Body of pancreas (tissue), 4 donors: ENCODE data around the gene TBXT.

ENCODE experiments used
- POLR2A ChIP-seq, 3 donors: fragments of 450-650 bp; IDR thresholded peaks; one replicate each; pipeline ENCODE4 v1.6.1; 2016; ENCODE audit warnings: antibody characterized with exemption in 3 of 3, mild to moderate bottlenecking in 2 of 3
- TF ChIP-seq, protein P1 (sequence below), 7 experiments: fragments of 450-650 bp in 4 of 7; fragments of 200-600 bp in 3 of 7; sonication (generic) in 3 of 7; IDR thresholded peaks; one replicate each; pipeline ENCODE4 v1.5.1; 2016 to 2019; ENCODE audit warnings: antibody characterized with exemption in 7 of 7

DNA sequence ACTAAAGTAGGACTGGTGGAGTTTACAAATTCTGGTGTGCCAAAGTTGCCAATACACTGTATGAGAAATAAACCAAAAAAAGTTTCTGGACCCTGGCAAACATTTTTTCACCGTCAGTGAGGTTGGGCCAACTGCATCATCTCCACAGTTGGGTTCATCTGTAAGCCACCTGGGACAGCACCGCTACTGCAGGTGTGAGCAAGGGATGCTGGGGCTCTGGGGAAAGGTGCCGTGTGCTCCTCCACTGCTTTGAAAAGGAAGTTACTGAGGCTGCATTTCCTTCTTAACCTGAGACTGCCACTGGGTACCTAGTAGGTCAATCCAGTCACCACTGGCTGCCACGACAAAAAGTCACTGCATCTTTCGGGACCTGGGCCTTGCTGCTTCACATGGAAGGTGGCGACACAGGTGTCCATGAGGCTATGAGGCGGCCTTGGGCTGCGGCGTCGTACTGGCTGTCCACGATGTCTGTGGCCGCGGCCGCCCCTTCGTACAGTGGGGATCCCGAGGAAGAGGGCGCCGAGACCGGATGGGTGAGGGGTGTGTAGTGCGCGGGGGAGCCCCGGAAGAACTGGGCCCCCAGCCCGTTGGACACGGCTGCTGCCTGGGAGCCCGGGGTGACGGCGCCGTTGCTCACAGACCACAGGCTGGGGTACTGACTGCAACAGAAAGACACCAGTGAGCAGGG is 9.6 kb downstream of the TBXT start:
- TF ChIP-seq POLR2A (IDR thresholded peaks at IDR 0.05) = no peak
- TF ChIP-seq, protein P1, sequence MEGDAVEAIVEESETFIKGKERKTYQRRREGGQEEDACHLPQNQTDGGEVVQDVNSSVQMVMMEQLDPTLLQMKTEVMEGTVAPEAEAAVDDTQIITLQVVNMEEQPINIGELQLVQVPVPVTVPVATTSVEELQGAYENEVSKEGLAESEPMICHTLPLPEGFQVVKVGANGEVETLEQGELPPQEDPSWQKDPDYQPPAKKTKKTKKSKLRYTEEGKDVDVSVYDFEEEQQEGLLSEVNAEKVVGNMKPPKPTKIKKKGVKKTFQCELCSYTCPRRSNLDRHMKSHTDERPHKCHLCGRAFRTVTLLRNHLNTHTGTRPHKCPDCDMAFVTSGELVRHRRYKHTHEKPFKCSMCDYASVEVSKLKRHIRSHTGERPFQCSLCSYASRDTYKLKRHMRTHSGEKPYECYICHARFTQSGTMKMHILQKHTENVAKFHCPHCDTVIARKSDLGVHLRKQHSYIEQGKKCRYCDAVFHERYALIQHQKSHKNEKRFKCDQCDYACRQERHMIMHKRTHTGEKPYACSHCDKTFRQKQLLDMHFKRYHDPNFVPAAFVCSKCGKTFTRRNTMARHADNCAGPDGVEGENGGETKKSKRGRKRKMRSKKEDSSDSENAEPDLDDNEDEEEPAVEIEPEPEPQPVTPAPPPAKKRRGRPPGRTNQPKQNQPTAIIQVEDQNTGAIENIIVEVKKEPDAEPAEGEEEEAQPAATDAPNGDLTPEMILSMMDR (IDR thresholded peaks at IDR 0.05) = no peak
